GM11168 (cell line): ENCODE results near the gene JRKL.

ENCODE experiments used
- in situ Hi-C: fragments of 300-500 bp; cut with MboI; formaldehyde crosslinking; loops from one replicate; pipeline ENCODE4 v1.12.0; 2022; ENCODE audit warnings: low sequenced_read_pairs; ENCODE audit not compliant: unreplicated experiment

The JRKL gene

DNA sequence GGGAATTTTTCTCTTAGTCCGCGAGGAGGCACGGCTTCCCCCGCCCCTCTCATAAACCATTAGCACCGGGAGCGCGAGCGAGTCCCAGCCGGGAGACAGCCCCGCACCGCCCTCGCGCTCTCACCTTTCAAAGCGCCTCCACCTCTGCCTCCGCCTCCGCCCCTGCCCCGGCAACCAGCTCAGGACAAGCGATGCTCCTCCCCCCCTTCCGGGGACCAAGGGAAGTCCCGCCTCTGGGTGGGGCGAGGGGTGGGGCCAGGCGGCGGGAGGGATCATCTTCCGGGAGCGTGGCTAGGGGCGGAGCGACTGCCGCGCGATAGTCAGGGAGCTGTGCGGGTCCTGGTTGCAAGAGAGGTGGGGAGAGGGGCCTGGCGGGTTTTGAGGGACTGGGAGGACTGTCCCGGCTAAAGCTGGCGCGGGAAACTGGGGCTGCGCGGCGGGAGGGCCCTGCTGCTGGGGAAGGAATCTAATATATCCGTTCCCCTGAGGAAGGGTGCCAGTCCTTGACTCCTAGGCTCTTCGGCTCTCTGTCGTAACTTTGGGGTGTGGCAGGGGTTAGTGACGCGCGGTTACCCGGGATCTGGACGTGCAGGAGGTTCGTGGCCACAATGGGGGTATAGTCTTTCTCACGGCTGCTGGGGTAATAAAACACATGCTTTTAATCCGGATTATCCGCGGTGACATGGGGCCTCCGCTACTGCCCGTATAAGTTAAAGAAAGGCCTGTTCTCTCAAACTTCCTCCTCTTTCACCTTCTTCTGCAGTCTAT, at the start of gene JRKL, which contains the start of gene CCDC82:
TSS of gene JRKL (plus strand) at position 294 of the 768 bp plus-strand sequence. CDS start 637 bp downstream, outside the sequence.
TSS of gene CCDC82 (minus strand) at position 193 of the 768 bp plus-strand sequence. CDS start 5,165 bp downstream, outside the sequence.
- in situ Hi-C loops = loop anchor here (25.0 kb wide), 1 partner anchor 553 kb away; no protein-coding TSS in a partner anchor

DNA sequence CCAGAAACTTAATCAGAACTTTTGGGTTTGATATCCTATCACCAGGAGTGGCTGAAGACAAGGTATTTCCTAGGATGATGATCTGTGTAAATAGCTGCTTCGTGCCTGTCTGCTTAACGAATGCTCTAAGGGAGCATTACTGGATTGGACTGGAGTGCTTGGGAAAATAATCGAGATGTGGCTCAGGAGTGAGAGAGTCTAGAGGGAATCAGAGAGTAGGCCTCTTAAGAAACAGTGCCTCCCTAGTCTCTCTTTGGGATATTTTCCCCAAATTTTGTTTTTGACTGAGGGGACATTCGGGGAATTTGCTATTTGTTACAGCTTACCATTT, 49.3 kb upstream of the JRKL start:
- in situ Hi-C loops = loop anchor here (10.0 kb wide), 1 partner anchor 286 kb away; no protein-coding TSS in a partner anchor

DNA sequence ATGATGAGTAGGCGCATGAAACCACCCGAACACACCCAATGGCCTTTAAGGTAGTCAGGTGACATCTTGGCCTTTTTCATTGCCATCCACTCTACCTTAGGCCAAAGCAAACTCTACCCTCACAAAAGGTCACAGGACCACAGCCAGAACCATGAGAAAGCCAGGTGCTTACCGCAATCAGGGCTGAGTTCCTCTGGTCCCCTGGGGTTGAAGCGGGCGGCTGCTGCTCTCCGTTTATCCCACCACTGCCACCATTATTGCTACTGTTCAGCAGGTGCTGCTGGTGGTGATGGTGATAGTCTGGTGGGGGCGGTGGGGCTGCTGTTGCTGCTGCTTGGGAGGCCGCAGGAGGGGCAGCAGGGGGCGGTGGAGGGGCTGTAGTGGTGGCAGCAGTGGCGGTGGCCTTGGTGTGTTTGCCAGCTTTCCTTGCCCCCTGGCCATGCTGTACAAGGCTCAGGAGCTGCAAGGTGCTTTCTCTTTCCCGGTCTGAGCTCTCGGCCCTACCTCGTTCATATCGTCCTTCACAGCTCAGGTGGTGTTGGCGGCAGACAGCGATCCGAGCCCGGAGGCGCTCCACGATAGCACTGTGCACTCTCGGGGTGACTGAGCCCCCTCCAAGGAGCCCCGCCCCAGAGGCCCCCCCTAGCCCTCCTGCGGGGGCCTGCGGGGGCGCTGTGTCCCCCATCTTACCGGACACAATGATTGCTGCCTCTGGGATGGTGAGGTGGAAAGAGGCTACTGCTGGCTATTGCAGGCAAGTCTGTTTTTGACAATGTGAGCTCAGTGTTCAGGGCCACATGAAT, 48.4 kb upstream of the JRKL start:
- in situ Hi-C loops = loop anchor here (10.0 kb wide), 1 partner anchor 287 kb away; no protein-coding TSS in a partner anchor

DNA sequence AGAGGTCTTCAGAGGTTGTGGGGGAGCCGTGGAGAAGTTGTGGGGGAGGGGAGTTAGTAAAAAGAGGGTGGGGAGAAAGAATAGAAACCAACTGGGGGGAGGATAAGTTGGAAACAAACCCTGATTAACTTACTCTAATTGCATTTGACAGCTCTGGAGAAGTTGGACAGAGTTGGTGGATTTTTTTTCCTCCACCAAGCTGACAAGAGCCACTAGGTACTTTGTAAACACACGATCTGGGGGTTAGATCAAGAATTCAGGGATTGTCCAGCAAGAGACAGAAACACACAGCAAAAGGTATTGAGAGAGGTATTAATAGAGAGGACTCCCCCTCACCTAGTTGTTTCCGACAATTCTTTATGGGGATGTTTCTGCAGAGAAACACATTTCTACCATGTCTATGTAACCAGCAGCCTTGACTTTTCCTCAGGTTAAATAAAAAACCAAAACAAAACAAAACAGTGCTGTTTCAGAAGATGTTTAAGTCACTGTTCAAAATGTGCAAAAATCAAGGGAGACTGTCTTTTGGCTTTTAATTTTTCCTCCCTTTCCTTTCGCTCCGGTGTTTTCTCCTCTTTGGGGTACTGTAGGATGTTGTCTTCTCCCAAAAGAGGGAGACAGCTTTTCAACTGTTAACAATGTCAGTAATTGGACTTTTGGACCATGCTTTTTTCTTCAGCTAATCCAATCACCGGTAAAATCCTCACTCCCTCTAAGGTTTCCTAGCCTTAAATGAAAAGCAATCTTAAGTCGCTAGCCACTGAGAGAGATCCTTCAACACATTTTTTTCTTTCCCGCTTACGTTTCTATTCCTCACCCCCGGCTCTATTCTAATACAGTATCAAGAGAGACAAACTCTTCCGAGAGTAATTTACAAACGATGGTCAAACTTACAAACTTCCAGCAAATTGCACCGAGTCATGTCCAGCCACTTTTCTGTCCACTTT, 47.5 kb upstream of the JRKL start:
- in situ Hi-C loops = loop anchor here (10.0 kb wide), 1 partner anchor 287 kb away; no protein-coding TSS in a partner anchor

DNA sequence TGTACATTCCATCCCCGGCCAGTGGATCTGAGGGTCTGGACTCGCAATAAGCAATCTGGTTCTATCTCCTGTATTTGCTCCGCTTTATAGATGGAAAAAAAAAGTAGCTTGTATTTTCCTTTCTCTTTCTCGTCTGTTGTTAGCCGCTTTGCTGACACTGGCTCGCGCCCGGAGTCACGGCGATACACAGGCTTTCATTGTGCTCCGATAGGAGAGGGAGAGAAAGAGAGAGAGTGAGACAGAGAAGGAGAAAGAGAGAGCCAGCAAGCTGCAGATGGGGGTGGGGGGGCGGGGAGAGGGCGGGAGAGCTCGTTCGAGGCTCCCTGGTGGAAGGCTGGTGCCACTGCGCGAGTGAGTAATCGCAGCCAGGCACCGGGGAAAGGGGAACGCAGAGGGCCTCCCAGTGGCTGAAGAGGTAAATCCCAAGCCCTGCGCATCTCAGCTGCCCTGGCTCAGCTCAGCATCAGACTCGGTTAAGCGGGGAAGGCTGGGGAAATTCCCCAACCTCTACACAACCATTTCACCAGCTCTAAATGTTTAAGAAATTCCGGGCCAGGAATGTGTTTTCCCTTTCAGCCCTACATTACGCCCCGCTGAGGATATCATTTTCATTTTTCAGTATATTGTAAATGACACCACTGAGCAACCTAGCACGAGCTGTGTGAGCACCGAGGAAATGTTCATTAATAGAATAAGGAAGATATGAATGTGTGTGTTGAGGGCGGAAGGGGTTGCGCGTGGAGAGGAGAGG, 46.7 kb upstream of the JRKL start, which contains the start of gene MAML2:
TSS of gene MAML2 (minus strand) at position 235 of the 751 bp plus-strand sequence. CDS start 1,300 bp downstream, outside the sequence.
- in situ Hi-C loops = loop anchor here (10.0 kb wide), 1 partner anchor 288 kb away; no protein-coding TSS in a partner anchor

DNA sequence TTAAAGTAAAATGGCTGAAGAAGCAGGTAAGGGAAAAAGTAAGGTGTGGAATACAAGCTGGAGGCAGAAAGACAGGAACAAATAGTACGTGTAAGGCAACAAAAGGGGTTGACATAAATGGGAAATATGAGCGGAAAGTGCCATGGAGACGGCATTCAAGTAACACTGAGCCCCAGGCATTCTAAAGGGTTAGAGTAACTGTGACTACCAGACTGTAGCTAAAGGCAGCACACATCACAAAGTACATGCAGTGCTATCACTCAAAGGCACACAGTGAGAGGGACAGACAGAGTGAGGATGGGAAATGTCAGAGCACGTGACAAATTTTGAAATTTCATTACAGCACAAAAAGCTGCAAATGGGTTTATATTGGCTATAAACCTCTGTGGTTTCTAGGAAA, 33.0 kb upstream of the JRKL start:
- in situ Hi-C loops = no loop called here

DNA sequence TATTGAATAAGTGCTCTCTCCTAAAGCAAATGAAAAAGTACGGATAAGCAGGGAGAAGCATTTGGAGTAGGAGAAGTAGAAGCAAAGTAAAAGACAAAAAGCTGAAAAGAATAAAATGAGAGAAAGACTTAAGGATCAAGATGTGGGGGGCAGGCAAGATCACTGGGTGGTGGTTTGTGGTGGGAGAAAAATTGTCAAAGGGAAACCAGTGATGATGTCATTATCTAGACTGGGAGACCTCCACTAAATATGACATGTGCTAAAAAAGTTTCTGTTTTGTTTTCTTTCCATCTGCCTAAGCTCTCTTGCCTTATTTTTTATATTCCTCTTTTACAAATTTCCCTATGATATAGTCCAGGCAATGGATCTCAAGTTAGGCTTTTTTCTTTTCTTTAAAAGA, 32.0 kb upstream of the JRKL start:
- in situ Hi-C loops = no loop called here

DNA sequence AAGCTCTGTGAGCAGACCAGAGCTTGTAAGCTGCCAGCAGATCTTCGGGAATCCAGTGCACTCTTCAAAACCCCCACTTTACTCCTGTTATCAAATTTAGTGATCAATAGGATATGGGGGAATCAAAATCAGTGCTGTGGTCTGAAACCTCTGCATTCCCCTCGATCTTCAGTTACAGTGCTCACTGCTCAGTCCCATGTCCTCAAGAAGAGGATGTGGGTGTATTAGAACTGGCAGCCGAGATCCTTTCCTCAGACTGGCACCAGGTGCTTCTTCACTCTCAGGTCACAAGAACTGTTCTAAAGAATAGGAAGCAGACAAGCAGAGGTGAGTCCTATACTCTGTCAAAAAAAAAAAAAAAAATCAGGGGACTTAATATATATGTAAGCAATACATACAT, 31.5 kb upstream of the JRKL start:
- in situ Hi-C loops = no loop called here

DNA sequence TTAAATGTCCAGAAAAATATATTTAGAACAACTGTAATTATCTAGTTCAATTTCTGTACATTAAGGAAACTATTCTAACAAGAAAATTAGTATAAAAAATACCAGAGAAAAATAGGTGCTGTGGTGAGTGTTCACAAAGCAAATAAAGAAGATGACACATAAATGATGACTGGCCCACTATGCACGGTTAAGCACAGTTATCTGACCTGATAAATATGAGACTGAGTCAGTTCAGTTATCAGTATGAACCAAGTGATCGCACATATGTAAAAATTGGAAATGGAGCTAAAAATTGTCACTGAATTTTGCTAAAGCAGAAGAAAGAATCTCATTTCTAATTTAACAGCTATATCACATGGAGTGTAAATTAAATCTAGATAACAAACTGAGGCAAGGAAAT, 28.0 kb upstream of the JRKL start:
- in situ Hi-C loops = no loop called here

DNA sequence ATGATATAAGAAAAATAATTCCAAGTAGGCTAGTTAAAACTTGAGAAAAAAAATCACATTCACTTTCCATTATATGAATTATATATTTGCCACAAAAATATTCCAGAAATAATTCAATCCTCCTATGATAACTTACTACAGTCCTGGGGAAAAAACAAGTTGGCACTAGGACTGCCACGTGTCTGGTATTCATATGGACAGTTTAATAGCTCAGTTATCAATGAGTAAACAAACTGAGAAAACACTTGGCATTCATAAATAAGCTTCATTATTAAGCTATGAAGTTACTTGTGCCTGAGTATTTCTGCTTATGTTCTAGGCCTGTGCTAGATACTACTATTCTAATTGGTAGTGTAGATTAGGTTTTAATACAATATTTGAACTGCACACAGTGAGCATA, 24.3 kb upstream of the JRKL start:
- in situ Hi-C loops = no loop called here

DNA sequence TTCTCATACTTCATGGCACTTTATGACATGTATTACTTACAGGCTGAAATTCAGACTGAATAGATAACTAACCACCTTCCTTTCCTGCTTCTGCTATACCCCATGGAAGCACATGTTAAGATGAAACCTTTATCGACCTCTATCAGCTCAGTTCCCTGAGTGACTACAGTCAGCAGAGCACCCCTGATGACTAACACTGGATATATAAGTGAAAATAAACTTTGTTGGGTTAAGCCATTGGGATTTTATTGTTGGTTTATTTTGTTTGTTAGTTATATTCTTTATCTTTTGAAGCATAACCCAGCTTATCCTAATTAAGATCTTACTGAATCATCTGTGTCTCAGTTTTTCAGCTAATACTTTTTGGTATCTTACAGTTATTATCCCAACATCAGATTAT, 23.8 kb upstream of the JRKL start:
- in situ Hi-C loops = no loop called here

DNA sequence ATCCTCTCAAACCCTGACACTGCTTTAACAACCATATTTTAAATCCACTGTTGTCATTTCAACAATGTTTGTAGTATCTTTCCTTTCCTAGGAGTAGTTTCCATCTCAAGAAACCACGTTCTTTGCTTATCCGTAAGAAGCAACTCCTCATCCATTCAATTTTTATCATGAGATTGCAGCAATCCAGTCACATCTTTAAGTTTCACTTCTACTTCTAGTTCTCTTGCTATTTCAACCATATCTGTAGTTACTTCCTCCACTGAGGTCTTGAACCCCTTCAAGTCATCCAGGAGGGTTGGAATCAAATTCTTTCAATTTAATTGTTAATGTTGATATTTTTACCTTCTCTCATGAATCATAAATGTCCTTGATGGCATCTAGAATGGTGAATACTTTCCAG, 22.5 kb upstream of the JRKL start:
- in situ Hi-C loops = no loop called here

DNA sequence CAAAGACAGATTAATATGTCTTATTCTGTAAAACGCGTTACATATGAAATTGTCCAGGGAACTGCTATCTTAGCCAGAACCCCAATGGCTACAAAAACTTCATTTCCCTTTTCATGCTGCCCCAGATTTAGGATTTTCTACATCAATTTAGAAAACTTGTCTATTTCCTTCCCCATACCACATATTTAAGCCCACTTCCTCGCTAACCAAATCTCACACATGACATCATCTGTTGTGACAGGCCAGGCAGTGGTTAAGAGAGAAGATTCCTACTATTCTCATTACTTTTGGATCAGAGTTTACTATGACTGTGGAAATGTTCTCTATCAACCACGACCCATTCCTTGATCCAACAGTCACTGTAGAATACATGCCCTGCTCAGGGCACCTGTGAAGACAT, 16.0 kb upstream of the JRKL start:
- in situ Hi-C loops = no loop called here

DNA sequence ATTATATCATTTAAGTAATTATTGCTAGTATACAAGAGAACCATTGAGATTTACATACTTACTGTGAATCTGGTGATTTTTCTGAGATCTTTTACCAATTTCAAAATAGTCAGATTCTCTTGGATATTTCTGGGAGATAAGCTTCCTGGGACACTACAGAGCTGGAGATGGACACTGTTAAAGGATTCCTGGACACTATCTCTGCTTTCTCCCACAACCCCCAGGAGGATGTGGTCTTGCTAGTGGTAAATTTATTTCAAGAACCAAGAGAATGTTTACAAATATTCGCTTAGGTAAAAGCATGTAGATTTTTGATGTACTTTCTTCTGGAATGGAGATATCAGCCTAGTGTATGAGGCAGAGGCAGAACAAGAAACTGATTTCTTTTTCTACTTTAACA, 13.0 kb upstream of the JRKL start:
- in situ Hi-C loops = loop anchor here (25.0 kb wide), 1 partner anchor 539 kb away; no protein-coding TSS in a partner anchor

DNA sequence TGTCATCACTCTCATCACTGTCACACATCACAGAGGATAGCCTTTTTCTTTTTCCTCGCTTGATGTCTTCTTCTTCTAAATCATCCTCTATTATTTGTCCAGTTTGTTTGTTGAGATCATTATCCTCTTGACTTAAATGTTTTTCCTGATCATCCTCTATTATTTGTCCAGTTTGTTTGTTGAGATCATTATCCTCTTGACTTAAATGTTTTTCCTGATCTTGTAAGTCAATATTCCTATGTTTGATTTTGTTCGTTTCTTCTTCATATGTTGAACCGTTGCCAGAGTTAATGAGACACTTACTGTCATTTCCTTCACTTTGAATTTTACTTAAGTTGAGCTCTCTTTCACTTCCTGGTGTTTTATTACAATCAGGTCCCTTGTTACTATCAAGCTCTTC, 5.7 kb upstream of the JRKL start:
- in situ Hi-C loops = loop anchor here (25.0 kb wide), 1 partner anchor 547 kb away; no protein-coding TSS in a partner anchor

DNA sequence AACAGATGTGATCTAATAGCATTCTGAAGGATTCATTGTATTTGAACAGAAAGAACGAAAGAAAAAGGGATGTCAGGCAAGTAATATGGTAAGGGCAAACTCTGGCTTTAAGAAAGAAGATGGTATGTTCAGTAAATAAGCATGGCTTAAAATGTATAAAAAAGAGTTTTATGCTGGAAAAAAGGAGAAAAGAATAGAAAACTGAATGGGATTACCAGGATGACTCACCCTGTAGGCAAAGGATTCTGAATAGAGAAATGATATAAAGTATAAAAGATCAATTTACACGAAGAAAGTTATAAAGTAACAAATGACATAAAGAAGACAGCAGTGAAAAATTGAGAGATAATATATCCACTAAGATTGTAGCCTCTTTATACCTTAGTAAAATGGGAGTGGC, 4.6 kb upstream of the JRKL start:
- in situ Hi-C loops = loop anchor here (25.0 kb wide), 1 partner anchor 548 kb away; no protein-coding TSS in a partner anchor

DNA sequence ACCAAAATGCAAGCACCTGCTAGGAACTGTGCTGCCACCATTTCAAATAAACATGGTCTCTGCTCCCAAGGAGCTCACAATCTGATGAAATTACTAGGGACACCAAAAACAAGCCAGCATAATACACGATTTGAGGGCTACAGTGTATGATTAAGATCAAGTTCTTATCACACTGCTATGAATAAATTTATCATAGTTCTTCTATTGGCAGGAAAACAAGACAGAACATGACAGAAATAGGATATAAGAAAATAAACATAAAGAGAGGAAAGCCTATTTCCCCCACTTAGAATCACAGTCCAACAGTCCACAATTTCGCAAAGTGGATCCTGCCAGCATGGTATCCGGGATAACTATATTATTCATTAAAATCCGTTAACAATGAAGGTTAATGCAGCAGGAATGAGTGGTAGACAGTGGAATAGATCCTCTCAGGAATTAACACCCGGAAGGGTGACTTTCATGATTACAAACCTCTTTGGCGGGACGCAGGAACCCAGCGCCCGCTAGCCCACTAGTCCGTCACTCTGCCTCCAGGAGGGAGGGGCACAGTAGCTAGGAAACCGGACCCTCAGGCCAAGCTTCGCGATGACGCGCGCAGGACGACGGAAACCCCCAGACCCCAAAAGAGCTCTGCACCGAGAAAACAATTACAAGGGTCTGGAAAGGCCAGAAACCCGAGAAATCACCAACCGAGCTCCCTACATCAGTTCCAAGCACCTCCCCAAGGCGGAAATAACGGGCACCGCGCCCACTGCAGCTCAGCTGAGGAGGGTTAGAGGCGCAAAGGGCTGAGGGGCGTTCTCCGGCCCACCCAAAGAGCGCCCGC, 708 bp upstream of the JRKL start:
- in situ Hi-C loops = loop anchor here (25.0 kb wide), 1 partner anchor 552 kb away; no protein-coding TSS in a partner anchor

DNA sequence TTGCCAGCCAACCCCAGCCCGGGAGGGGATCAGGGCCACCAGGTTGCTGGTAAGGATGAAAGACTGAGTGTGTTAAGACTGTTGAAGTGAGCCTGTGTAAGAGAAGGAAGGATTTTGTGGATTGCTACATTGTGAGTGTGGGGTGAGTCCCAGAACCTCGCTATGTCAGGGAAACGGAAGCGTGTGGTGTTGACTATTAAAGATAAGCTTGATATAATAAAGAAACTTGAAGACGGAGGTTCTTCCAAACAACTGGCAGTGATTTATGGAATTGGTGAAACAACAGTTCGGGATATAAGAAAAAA, 627 bp downstream of the JRKL start:
- in situ Hi-C loops = loop anchor here (25.0 kb wide), 1 partner anchor 553 kb away; no protein-coding TSS in a partner anchor
